Endothelial cell (in vitro differentiated cells): ENCODE data around the gene DAPK3. TPM values are rescaled to one million over a fixed set of nuclear protein-coding genes. Genes with fewer than 3 reads are reported as not detected.
A peak's percentile ranks its signal among the peaks of the same experiment; 100 is the strongest.

Source experiments
- DNase-seq: peaks from one replicate; pipeline ENCODE4 v3.0.0; 2021; ENCODE audit warnings: low spot score
- H3K27ac Mint-ChIP-seq: one replicate; pipeline ENCODE4 v1.8.0; 2021; ENCODE audit warnings: mixed read lengths, inconsistent platforms; ENCODE audit not compliant: unreplicated experiment
- H3K27me3 Mint-ChIP-seq: one replicate; pipeline ENCODE4 v1.8.0; 2021; ENCODE audit warnings: mild to moderate bottlenecking, moderate library complexity, mixed read lengths, inconsistent platforms; ENCODE audit not compliant: unreplicated experiment
- H3K36me3 Mint-ChIP-seq: one replicate; pipeline ENCODE4 v1.8.0; 2021; ENCODE audit warnings: mild to moderate bottlenecking, low read depth, mixed read lengths, inconsistent platforms; ENCODE audit not compliant: unreplicated experiment
- H3K4me1 Mint-ChIP-seq: one replicate; pipeline ENCODE4 v1.8.0; 2021; ENCODE audit warnings: mild to moderate bottlenecking, mixed read lengths, inconsistent platforms; ENCODE audit not compliant: unreplicated experiment
- H3K4me3 Mint-ChIP-seq: one replicate; pipeline ENCODE4 v1.8.0; 2021; ENCODE audit warnings: mild to moderate bottlenecking, mixed read lengths, inconsistent platforms; ENCODE audit not compliant: unreplicated experiment
- H3K9me3 Mint-ChIP-seq: one replicate; pipeline ENCODE4 v1.8.0; 2021; ENCODE audit warnings: mixed read lengths, inconsistent platforms; ENCODE audit not compliant: unreplicated experiment
- CTCF ChIP-seq: fragments of 200-600 bp; sonication (generic); IDR thresholded peaks from one replicate; pipeline ENCODE4 v1.5.0; 2021; ENCODE audit warnings: antibody characterized with exemption; ENCODE audit not compliant: unreplicated experiment
- total RNA-seq: library from RNA; stranded (reverse); fragmentation: NEBNext Ultra II Directional; extraction: Animal tissue kit (Norgen Biotek cat#: 25700); gene quantifications from one replicate; pipeline ENCODE4 v1.2.1, GENCODE V29; 2021; ENCODE audit not compliant: unreplicated experiment

Gene DAPK3
- total RNA-seq, 1 donor from 2014 or later, result 316 TPM

DNA sequence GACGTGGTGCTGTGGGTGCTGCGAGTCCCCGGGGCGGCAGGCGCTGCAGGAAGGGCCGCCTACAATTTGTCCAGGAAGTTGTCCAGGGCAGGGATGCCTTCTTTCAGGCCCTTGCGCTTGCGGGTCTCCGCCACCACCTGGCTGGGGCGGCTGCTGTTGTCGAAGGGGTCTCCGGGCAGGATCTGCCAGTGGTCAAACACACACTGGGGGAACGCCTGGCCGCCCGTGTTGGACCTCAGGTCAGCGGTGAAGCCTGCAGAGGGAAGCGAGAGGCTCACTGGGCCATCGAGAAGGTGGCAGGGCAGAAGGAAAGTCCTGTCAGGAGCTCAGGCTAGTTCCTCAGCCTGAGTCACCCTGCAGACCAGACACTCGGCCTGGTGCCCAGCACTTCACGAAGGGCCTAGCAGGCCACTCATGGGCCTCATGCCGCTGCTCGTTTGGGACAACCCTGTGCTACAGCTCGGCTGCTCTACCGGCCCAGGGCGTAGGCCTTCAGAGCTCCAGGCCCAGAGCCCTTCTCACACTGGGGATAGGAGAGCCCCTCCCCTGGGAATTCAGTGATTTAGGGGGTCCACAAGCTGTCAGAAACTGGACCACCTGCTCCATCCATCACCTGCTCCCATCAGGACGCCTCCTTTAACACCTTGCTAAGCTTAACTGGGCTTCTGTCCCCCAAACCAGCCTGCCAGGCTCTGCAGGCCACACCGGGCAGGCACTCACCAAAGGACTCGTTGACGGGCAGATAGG lies 5.8 kb upstream of the DAPK3 start:
- H3K4me1 Mint-ChIP-seq, result no peaks in the 10 kb centered on the region
- TF ChIP-seq CTCF, result no peak
- peaks cover 17% of the 10 kb centered on the region for H3K36me3 Mint-ChIP-seq
- DNase-seq, result no peak
- H3K27me3 Mint-ChIP-seq, result peaks cover 14% of the 10 kb centered on the region
- no peaks in the 10 kb centered on the region for H3K9me3 Mint-ChIP-seq
- no peak overlapping the region for H3K27ac Mint-ChIP-seq
- H3K4me3 Mint-ChIP-seq, result no peak overlapping the region

DNA sequence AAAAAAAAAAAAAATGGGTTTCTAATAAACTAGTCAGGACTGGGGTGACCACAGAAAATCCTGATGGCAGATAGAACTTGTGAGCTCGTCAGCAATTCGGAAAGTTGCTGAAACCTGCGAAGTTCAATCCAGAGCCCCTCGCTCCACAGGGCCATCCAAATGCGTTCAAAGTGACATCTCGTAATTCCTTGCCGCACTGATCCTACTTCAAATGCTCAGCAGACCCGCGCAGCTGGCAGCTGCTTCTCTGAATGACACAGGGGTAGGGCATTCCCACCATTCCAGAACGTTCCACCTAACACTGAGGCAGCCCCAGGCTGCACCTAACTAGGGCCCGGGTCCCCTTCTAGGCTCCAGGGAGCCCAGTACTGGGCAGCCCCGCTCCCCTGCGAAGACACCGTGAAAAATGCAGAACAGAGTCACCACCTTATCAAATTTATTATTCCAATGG lies 4.8 kb upstream of the DAPK3 start:
- no peaks in the 10 kb centered on the region for H3K9me3 Mint-ChIP-seq
- peaks cover 12% of the 10 kb centered on the region for H3K36me3 Mint-ChIP-seq
- DNase-seq, result no peak
- H3K27me3 Mint-ChIP-seq, result peaks cover 14% of the 10 kb centered on the region
- TF ChIP-seq CTCF, result no peak
- no peak overlapping the region for H3K27ac Mint-ChIP-seq
- peak overlapping the region; percentile 14 for H3K4me3 Mint-ChIP-seq
- H3K4me1 Mint-ChIP-seq, result no peaks in the 10 kb centered on the region

GRCh38 chr19:3975144-3975543 lies 4.2 kb upstream of the DAPK3 start:
- Mint-ChIP-seq H3K36me3 (peaks cover 16% of the 10 kb centered on the region), H3K27ac (no peak overlapping the region)

DNA sequence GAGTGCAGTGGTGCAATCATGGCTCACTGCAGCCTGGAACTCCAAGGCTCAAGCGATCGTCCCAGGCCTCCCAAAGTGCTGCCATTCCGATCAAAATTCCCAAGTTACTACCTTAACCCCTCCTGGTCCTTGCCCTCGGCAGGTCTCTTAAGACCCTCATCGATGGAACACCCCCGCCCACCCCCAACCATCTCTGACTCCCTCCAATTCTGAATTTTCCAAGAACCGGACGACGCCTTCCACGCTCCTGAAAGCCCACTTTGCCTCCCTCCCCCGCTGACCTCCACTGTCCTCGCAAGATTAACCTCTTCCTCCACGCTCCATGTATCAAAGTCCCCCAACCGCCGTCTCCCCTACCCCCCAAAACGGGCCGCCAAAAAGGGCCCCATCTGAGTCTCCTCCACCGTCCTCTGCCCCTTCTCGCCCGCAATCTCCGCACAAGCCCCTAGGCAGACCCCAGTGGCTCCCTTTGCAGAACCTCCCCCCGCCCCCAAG lies 539 bp downstream of the DAPK3 start:
- Mint-ChIP-seq H3K4me1 (peaks cover 30% of the 10 kb centered on the region), H3K36me3 (peaks cover 32% of the 10 kb centered on the region), H3K27me3 (peaks cover 17% of the 10 kb centered on the region), H3K27ac (peak overlapping the region; percentile 98), H3K9me3 (no peaks in the 10 kb centered on the region), H3K4me3 (peak overlapping the region; percentile 97)
- no peak for TF ChIP-seq CTCF
- no peak for DNase-seq

More at GRCh38 chr19:3975144-3975543, 4.2 kb upstream of the DAPK3 start:
- Mint-ChIP-seq H3K27me3 (peaks cover 17% of the 10 kb centered on the region), H3K4me1 (peaks cover 3% of the 10 kb centered on the region), H3K4me3 (no peak overlapping the region), H3K9me3 (no peaks in the 10 kb centered on the region)
- TF ChIP-seq CTCF, result no peak
- no peak for DNase-seq
